Neural cell (in vitro differentiated cells): ENCODE results near the gene B4GALNT4. TPM values are rescaled to one million over a fixed set of nuclear protein-coding genes. Genes with fewer than 3 reads are reported as not detected.

Experiments used
- H2AFZ ChIP-seq: fragments of 200-600, 300-800 bp; sonication (generic), shearing (Covaris generic); 2 replicates; pipeline ENCODE4 v1.6.0; 2014; ENCODE audit warnings: low read depth, mild to moderate bottlenecking, antibody characterized with exemption, low read length, moderate library complexity
- H3F3A ChIP-seq: fragments of 200-600 bp; shearing (Covaris generic); 2 replicates; pipeline ENCODE4 v1.6.1; 2016; ENCODE audit warnings: mild to moderate bottlenecking, moderate library complexity, mixed read lengths, antibody characterized with exemption, low read length; ENCODE audit not compliant: insufficient read depth, poor library complexity, severe bottlenecking
- H3K27ac ChIP-seq: fragments of 200-600, 300-800 bp; sonication (generic), shearing (Covaris generic); 2 replicates; pipeline ENCODE4 v1.5.1; 2014; ENCODE audit warnings: mild to moderate bottlenecking, low read length, moderate library complexity
- H3K27me3 ChIP-seq: fragments of 300-800, 200-600 bp; sonication (generic), shearing (Covaris generic); 2 replicates; pipeline ENCODE4 v1.6.0; 2014; ENCODE audit warnings: mild to moderate bottlenecking, low read depth, low read length, moderate library complexity; ENCODE audit not compliant: insufficient read depth
- H3K36me3 ChIP-seq: fragments of 300-800, 200-600 bp; sonication (generic), shearing (Covaris generic); 2 replicates; pipeline ENCODE4 v1.5.1; 2014; ENCODE audit warnings: mild to moderate bottlenecking, antibody characterized with exemption, low read length, moderate library complexity; ENCODE audit not compliant: insufficient read depth
- H3K4me2 ChIP-seq: fragments of 300-800, 200-600 bp; sonication (generic), shearing (Covaris generic); 2 replicates; pipeline ENCODE4 v1.6.0; 2014; ENCODE audit warnings: mild to moderate bottlenecking, low read length
- H3K4me3 ChIP-seq: fragments of 300-800, 200-600 bp; sonication (generic), shearing (Covaris generic); 2 replicates; pipeline ENCODE4 v1.5.1; 2014; ENCODE audit warnings: mild to moderate bottlenecking, low read length, moderate library complexity
- H3K79me2 ChIP-seq: fragments of 200-600 bp; shearing (Covaris generic); replicated peaks from 2 replicates; pipeline ENCODE4 v1.6.0; 2014; ENCODE audit warnings: mild to moderate bottlenecking, low read length, moderate library complexity; ENCODE audit not compliant: insufficient read depth
- H3K9ac ChIP-seq: fragments of 300-800, 200-600 bp; sonication (generic), shearing (Covaris generic); 2 replicates; pipeline ENCODE4 v1.6.1; 2016; ENCODE audit warnings: mild to moderate bottlenecking, low read length, mixed read lengths
- H3K9me2 ChIP-seq: fragments of 200-600 bp; shearing (Covaris generic); 2 replicates; pipeline ENCODE4 v1.6.1; 2016; ENCODE audit warnings: mild to moderate bottlenecking, low read length, mixed read lengths; ENCODE audit not compliant: insufficient read depth
- H3K9me3 ChIP-seq: fragments of 200-600, 300-800 bp; sonication (generic), shearing (Covaris generic); 2 replicates; pipeline ENCODE4 v1.6.1; 2016; ENCODE audit warnings: mild to moderate bottlenecking, mixed run types, low read length, moderate library complexity, mixed read lengths
- H4K20me1 ChIP-seq: fragments of 200-600 bp; shearing (Covaris generic); 2 replicates; pipeline ENCODE4 v1.6.1; 2016; ENCODE audit warnings: mild to moderate bottlenecking, mixed run types; ENCODE audit not compliant: insufficient read depth
- CTCF ChIP-seq: fragments of 450-650 bp; IDR thresholded peaks from 2 replicates; pipeline ENCODE4 v1.5.1; 2014; ENCODE audit warnings: antibody characterized with exemption, mild to moderate bottlenecking, moderate library complexity; ENCODE audit not compliant: poor library complexity, severe bottlenecking
- EP300 ChIP-seq: fragments of 450-650 bp; conservative IDR thresholded peaks from 2 replicates; pipeline ENCODE4 v1.6.1; 2014; ENCODE audit warnings: antibody characterized with exemption, mild to moderate bottlenecking, moderate library complexity; ENCODE audit not compliant: poor library complexity, severe bottlenecking
- MXI1 ChIP-seq: fragments of 450-650 bp; conservative IDR thresholded peaks from 2 replicates; pipeline ENCODE4 v1.6.1; 2014; ENCODE audit warnings: antibody characterized with exemption, mild to moderate bottlenecking; ENCODE audit not compliant: poor library complexity, severe bottlenecking
- POLR2AphosphoS5 ChIP-seq: IDR thresholded peaks from 2 replicates; pipeline ENCODE4 v1.6.1; 2012
- RAD21 ChIP-seq: fragments of 450-650 bp; conservative IDR thresholded peaks from 2 replicates; pipeline ENCODE4 v1.6.1; 2014; ENCODE audit warnings: antibody characterized with exemption, mild to moderate bottlenecking, moderate library complexity
- REST ChIP-seq: IDR thresholded peaks from 2 replicates; pipeline ENCODE4 v1.6.1; 2012; ENCODE audit warnings: borderline replicate concordance
- SMC3 ChIP-seq: fragments of 450-650 bp; conservative IDR thresholded peaks from 2 replicates; pipeline ENCODE4 v1.6.1; 2014; ENCODE audit warnings: antibody characterized with exemption, mild to moderate bottlenecking, moderate library complexity; ENCODE audit not compliant: poor library complexity
- TAF1 ChIP-seq: IDR thresholded peaks from 2 replicates; pipeline ENCODE4 v1.6.1; 2012; ENCODE audit warnings: low read depth
- polyA plus RNA-seq: library from polyadenylated mRNA; depleted of rRNA; stranded (reverse); fragments of >200 nt; gene quantifications from 2 replicates; pipeline ENCODE4 v1.2.3, GENCODE V29; 2014

The B4GALNT4 gene
- polyA plus RNA-seq, 1 donor from 2014 or later: 440 TPM

DNA sequence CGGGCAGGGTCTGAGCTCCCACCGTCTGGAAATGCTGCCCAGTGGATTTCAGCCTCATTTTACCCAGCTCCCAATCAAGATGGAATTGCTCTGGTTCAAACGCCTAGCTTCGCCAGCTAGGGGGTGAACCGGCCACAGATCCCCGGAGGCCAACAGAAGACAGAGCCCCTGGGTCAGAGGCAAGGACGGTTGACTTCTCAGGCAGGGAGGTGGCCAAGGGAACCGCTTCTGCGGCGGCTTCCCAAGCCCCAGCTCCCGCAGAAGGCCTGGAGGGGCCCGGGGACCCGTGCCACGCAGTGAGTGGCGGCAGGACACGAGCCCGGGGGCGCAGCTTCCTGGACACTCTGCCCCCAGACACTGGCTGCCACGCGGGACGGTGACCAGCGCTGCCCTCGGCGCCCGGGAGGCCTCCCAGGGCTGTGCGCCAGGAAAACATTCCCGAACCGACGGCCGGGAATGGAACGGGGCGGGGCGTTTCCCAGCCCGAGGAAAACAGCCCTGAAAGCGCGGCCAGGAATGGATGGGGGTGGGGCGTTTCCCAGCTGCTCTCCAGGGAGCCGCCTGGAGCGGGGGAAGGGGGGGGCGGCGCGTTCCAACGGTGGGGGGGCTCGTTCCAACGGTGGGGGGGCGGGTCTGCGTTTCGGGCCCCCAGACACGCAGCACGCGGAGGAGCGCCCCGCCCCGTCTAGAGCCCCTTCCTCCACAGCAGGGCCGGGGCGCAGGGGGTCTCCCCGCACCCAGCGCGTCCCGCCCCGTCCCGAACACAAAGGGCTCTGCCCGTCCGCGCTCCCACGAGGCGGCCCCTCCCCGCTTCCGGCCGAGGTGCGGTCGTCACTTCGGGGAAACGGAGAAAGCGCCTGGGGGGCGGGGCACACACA lies 13.5 kb upstream of the B4GALNT4 start:
- TF ChIP-seq POLR2AphosphoS5 (no peak), REST (peak; percentile 85)
- Histone ChIP-seq H3K27ac (no peak overlapping the region), H3K9me3 (no peaks in the 10 kb centered on the region), H2AFZ (no peak overlapping the region), H4K20me1 (no peaks in the 10 kb centered on the region), H3K36me3 (no peaks in the 10 kb centered on the region), H3K9ac (peak overlapping the region; percentile 56), H3K27me3 (no peaks in the 10 kb centered on the region), H3K9me2 (no peaks in the 10 kb centered on the region), H3K4me2 (no peak overlapping the region), H3K79me2 (no peaks in the 10 kb centered on the region), H3K4me3 (peak overlapping the region; percentile 64), H3F3A (no peaks in the 10 kb centered on the region)

GRCh38 chr11:356610-357009 lies 12.7 kb upstream of the B4GALNT4 start:
- H3K36me3 ChIP-seq: no peaks in the 10 kb centered on the region
- no peak overlapping the region for H3K27ac ChIP-seq
- H3F3A ChIP-seq: no peaks in the 10 kb centered on the region
- H3K4me3 ChIP-seq: no peak overlapping the region
- H3K4me2 ChIP-seq: no peak overlapping the region
- TF ChIP-seq RAD21: no peak
- no peak for TF ChIP-seq CTCF
- no peak for TF ChIP-seq REST
- no peak for TF ChIP-seq MXI1
- no peak for TF ChIP-seq EP300
- TF ChIP-seq SMC3: no peak
- TF ChIP-seq TAF1: no peak
- TF ChIP-seq POLR2AphosphoS5: no peak
- H3K9me2 ChIP-seq: no peaks in the 10 kb centered on the region
- no peak overlapping the region for H2AFZ ChIP-seq
- H3K9me3 ChIP-seq: no peaks in the 10 kb centered on the region
- no peaks in the 10 kb centered on the region for H4K20me1 ChIP-seq
- H3K9ac ChIP-seq: no peak overlapping the region
- no peaks in the 10 kb centered on the region for H3K79me2 ChIP-seq
- no peaks in the 10 kb centered on the region for H3K27me3 ChIP-seq
